Upper lobe of left lung (tissue), 6 donors: ENCODE measurements around the gene SNRNP70. TPM values are rescaled to one million over a fixed set of nuclear protein-coding genes. Genes with fewer than 3 reads are reported as not detected.
"Not testable (repeated sequence)": the region's sequence is repeated elsewhere in the genome, so short reads cannot be mapped to it uniquely, and the experiment has no call there.

Source experiments
- ATAC-seq, 2 donors: fragments of 200-7000 bp; cut with Tn5 transposase; one replicate each; pipeline ENCODE4 v1.9.1; 2022; ENCODE audit warnings: mild to moderate bottlenecking in 2 of 2, moderate library complexity in 2 of 2; ENCODE audit not compliant: low FRiP score in 2 of 2
- DNase-seq, 2 donors: peaks; one replicate each; pipeline ENCODE4 v3.0.0-alpha.2; 2019 to 2020
- H3K27ac ChIP-seq, 4 donors: fragments of 200-600 bp; sonication (generic); one replicate each; pipeline ENCODE4 v1.5.1; 2016 to 2019
- H3K27me3 ChIP-seq, 4 donors: fragments of 200-600 bp; sonication (generic); one replicate each; pipeline ENCODE4 v1.5.1; 2017 to 2019
- H3K36me3 ChIP-seq, 4 donors: fragments of 200-600 bp; sonication (generic); one replicate each; pipeline ENCODE4 v1.5.1; 2016 to 2019
- H3K4me1 ChIP-seq, 4 donors: fragments of 200-600 bp; sonication (generic); one replicate each; pipeline ENCODE4 v1.5.1; 2018 to 2019
- H3K4me3 ChIP-seq, 4 donors: fragments of 200-600 bp; sonication (generic); one replicate each; pipeline ENCODE4 v1.5.1; 2017 to 2019; ENCODE audit warnings: mild to moderate bottlenecking in 2 of 4, moderate library complexity in 1 of 4
- H3K9me3 ChIP-seq, 4 donors: fragments of 200-600 bp; sonication (generic); one replicate each; pipeline ENCODE4 v1.5.1; 2018 to 2019
- EP300 ChIP-seq, 4 donors: sonication (generic); formaldehyde crosslinking; IDR thresholded peaks; one replicate each; pipeline ENCODE4 v1.5.1; 2017; ENCODE audit warnings: antibody characterized with exemption in 4 of 4, control low read depth in 2 of 4
- POLR2A ChIP-seq, 4 donors: fragments of 450-650 bp; IDR thresholded peaks; one replicate each; pipeline ENCODE4 v1.5.1; 2016 to 2017; ENCODE audit warnings: antibody characterized with exemption in 4 of 4, mild to moderate bottlenecking in 2 of 4
- POLR2AphosphoS5 ChIP-seq, 2 donors: sonication (generic); formaldehyde crosslinking; IDR thresholded peaks; one replicate each; pipeline ENCODE4 v1.5.1; 2017; ENCODE audit warnings: antibody characterized with exemption in 2 of 2
- WGBS, 2 donors: methylation state at CpG; one replicate each; pipeline ENCODE4 v1.1.5; 2017 to 2018; 5-methylcytosine and 5-hydroxymethylcytosine counted together
- total RNA-seq, 6 donors: library from RNA; depleted of rRNA in 4 of 6; stranded (reverse); fragments of >200 nt in 4 of 6; gene quantifications; one replicate each; pipeline versions ENCODE4 v1.1.0 to v1.2.1, GENCODE V29; 2016 to 2021
- TF ChIP-seq, protein P1 (sequence below), 6 experiments: fragments of 450-650 bp in 4 of 6; fragments of 200-600 bp in 2 of 6; sonication (generic) in 2 of 6; IDR thresholded peaks; one replicate each; pipeline ENCODE4 v1.5.1; 2016 to 2019; ENCODE audit warnings: antibody characterized with exemption in 6 of 6
- donor health status: DM: no; HTN: no; CAD: no; lungs with moderate emphysema.
- donor health status: DM: no; HTN: yes; CAD: no; lungs with severe emphysema.

Gene SNRNP70
- total RNA-seq, 6 donors from 2014 or later: 147 to 1,500 (median 176) TPM

DNA sequence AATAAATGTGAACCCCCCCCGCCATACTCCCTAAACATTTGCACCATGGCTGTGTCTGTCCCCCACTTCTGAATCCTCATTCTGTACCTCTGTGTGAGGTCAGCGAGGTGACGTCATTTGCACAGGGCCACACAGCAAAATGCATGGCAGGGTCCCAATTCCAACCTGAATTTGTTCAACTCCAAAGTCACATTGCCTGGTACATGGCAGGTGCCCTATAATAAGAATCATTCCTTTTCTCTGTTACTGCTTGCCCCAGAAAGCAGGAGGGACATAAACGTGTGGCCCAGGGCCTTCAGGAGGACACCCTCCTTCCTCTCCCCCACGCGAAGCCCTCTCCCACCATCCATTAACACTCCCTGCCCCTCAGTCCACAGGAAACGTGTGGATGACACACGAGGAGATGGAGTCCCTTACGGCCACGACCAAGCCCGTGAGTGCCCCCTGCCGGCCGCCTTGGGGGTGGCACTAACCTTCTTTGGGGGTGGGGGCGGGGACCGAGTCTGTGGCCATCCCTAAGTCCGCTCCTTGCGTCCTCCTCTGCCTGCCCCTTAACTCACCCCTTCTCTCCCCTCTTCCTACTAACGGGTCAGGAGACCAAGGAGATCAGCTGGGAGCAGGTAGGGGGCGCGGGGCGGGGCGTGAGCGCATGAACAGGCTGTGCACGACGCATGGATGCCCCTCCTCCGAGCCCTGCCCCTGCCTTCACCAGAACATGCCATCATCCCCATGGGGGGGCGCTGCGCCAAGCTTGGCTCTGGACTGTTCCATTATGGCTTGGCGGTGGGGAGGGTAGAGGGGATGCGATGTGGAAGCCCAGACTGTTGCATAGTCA, 60.5 kb downstream of the SNRNP70 start:
- WGBS, 2 donors: 10 to 13% methylated on average over 17 to 27 of the region's 30 CpGs
- H3K27ac ChIP-seq: no peak overlapping the region
- no peaks in the 10 kb centered on the region for H3K9me3 ChIP-seq
- TF ChIP-seq POLR2AphosphoS5 (IDR thresholded peaks at IDR 0.05): no peak
- TF ChIP-seq, protein P1, sequence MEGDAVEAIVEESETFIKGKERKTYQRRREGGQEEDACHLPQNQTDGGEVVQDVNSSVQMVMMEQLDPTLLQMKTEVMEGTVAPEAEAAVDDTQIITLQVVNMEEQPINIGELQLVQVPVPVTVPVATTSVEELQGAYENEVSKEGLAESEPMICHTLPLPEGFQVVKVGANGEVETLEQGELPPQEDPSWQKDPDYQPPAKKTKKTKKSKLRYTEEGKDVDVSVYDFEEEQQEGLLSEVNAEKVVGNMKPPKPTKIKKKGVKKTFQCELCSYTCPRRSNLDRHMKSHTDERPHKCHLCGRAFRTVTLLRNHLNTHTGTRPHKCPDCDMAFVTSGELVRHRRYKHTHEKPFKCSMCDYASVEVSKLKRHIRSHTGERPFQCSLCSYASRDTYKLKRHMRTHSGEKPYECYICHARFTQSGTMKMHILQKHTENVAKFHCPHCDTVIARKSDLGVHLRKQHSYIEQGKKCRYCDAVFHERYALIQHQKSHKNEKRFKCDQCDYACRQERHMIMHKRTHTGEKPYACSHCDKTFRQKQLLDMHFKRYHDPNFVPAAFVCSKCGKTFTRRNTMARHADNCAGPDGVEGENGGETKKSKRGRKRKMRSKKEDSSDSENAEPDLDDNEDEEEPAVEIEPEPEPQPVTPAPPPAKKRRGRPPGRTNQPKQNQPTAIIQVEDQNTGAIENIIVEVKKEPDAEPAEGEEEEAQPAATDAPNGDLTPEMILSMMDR (IDR thresholded peaks at IDR 0.05): peak; percentile 78 to 88 (median 84)
- H3K4me1 ChIP-seq: peaks cover 35 to 54% (median 43%) of the 10 kb centered on the region in 4 donors
- ATAC-seq: peak; percentile 45 to 63
- no peaks in the 10 kb centered on the region for H3K36me3 ChIP-seq
- H3K27me3 ChIP-seq: no peaks in the 10 kb centered on the region
- DNase-seq: peak; percentile 77 to 96
- H3K4me3 ChIP-seq: peak overlapping the region in 2 of 4 donors; percentile 6 to 28

DNA sequence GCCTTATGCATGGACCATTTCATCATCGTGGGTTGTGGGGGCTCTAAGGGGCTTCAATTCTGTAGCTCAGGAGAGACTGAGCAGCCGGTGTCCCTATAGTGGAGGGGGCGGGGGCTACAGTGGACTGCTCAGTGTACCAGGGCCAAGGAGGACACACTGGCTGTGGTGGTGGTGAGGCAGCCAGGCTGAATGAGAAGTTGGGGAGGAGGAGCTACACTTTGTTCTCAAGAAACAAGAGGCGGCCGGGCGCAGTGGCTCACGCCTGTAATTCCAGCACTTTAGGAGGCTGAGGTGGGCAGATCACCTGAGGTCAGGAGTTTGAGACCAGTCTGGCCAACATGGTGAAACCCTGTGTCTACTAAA, 61.1 kb downstream of the SNRNP70 start:
- not testable (repeated sequence) for H3K27ac ChIP-seq, DNase-seq, ATAC-seq, H3K27me3 ChIP-seq, H3K4me3 ChIP-seq, H3K36me3 ChIP-seq, H3K9me3 ChIP-seq
- 56 to 63% methylated on average over 7 of the region's 7 CpGs for WGBS, 2 donors
- peaks cover 41 to 60% (median 49%) of the 10 kb centered on the region in 4 donors for H3K4me1 ChIP-seq

DNA sequence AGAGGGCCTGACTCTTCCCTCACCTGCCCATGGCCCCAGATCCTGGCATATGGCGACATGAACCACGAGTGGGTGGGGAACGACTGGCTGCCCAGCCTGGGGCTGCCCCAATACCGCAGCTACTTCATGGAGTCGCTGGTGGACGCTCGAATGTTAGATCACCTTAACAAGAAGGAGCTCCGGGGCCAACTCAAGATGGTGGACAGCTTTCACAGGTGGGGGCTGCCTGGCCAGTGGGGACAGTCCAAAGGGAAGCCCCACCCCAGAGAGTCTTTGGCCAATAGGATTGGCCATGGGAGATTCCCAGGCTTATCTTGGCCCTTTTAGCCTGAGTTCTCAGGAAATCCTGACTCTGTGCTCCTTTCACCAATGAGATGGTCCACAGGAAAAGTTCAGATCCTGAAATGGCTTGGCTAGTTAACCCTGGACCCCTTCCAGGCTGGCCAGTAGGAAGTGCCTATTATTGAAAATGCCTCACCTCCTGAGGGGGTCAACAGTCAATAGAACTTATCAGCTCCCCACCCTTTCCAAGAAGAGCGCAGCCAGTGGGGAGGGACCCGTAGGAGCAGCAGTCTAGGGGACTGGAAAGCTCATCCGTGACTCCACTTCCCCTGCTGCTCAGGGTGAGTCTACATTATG, 62.9 kb downstream of the SNRNP70 start:
- Histone ChIP-seq H3K27ac (peak overlapping the region; percentile 64 to 88 (median 74)), H3K4me1 (peaks cover 37 to 56% (median 45%) of the 10 kb centered on the region in 4 donors), H3K27me3 (no peaks in the 10 kb centered on the region), H3K36me3 (no peaks in the 10 kb centered on the region), H3K4me3 (peak overlapping the region; percentile 8 to 67 (median 64)), H3K9me3 (no peaks in the 10 kb centered on the region)
- TF ChIP-seq POLR2AphosphoS5 (IDR thresholded peaks at IDR 0.05) (no peak), POLR2A (IDR thresholded peaks at IDR 0.05) (no peak), EP300 (IDR thresholded peaks at IDR 0.05) (no peak)
- TF ChIP-seq, protein P1 (IDR thresholded peaks at IDR 0.05): no peak
- DNase-seq: no peak
- ATAC-seq: no peak
- 57 to 67% methylated on average over 1 to 10 of the region's 11 CpGs for WGBS, 2 donors

DNA sequence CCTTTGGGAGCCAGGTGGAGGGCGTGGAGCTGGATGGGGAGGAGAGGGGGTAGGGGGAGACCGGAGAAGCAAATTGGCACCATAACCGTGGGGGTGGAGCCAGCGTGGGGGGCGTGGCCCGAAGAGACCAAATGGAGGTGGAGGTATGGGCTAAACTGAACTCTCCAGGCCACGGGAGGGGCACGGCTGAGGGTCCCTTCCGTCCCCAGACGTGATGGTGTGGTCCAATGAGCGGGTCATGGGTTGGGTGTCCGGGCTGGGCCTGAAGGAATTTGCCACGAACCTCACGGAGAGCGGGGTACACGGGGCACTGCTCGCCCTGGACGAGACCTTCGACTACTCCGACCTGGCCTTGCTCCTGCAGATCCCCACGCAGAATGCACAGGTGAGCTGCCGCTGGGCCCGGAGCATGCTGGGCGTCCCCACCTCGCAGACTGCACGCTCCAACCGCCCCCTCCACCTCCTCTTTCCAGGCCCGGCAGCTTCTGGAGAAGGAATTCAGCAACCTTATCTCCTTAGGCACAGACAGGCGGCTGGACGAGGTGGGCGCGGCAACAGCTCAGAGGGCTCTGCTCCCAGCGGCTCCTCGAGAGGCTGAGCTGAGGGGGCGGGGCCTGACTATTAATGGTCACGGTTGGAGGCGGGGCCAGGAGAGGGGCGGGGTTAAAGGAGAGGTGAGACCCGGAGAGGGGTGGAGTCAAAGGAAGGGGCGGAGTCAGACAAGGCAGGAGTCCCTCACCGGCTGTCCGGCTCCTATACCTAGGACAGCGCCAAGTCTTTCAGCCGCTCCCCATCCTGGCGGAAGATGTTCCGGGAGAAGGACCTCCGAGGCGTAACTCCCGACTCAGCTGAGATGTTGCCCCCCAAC, 63.8 kb downstream of the SNRNP70 start:
- WGBS, 2 donors: 1 to 2% methylated on average over 31 to 47 of the region's 49 CpGs
- H3K4me3 ChIP-seq: peak overlapping the region; percentile 36 to 67 (median 64)
- H3K27me3 ChIP-seq: no peaks in the 10 kb centered on the region
- TF ChIP-seq POLR2A (IDR thresholded peaks at IDR 0.05) (peak in 2 of 4 donors; percentile 39 to 59), POLR2AphosphoS5 (IDR thresholded peaks at IDR 0.05) (no peak)
- DNase-seq (peak; percentile 91 to 98), ATAC-seq (peak; percentile 88 to 94)
- H3K27ac ChIP-seq: peak overlapping the region; percentile 64 to 88 (median 74)
- peaks cover 37 to 54% (median 44%) of the 10 kb centered on the region in 4 donors for H3K4me1 ChIP-seq
- H3K36me3 ChIP-seq: no peaks in the 10 kb centered on the region
- no peaks in the 10 kb centered on the region for H3K9me3 ChIP-seq

DNA sequence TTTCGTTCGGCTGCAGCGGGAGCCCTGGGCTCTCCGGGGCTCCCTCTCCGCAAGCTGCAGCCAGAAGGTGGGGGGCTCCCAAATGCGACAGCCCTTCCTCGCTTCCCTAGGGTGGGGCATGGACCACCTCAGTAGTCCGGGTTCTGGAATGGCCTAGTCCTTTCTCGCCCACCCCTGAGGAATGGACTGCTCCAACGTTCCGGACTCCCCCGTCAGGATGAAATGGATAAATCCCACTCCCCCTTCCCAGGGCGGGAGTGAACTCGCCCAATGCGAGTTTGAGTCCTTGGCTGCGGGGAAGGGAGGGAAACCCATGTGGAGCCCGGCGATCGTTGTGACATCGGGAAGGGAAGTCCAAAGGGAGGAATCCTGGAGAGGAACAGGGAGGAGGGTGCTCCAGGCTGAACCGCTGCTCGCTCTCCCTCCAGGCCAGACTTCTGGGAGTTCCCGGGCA, 64.4 kb downstream of the SNRNP70 start:
- TF ChIP-seq, protein P1 (IDR thresholded peaks at IDR 0.05): peak in 1 of 6 experiments; percentile 20
- TF ChIP-seq POLR2A (IDR thresholded peaks at IDR 0.05) (no peak), POLR2AphosphoS5 (IDR thresholded peaks at IDR 0.05) (peak in 1 of 2 donors; percentile 44)
- H3K27me3 ChIP-seq: no peaks in the 10 kb centered on the region

More for the DNA sequence above, 64.4 kb downstream of the SNRNP70 start:
- H3K9me3 ChIP-seq: no peaks in the 10 kb centered on the region
- peak in 1 of 2 donors; percentile 44 for DNase-seq
- 2 to 5% methylated on average over 4 to 17 of the region's 23 CpGs for WGBS, 2 donors
- H3K36me3 ChIP-seq: no peaks in the 10 kb centered on the region
- ATAC-seq: peak; percentile 75 to 77
- peaks cover 37 to 54% (median 44%) of the 10 kb centered on the region in 4 donors for H3K4me1 ChIP-seq
- peak overlapping the region; percentile 36 to 67 (median 64) for H3K4me3 ChIP-seq
- peak overlapping the region; percentile 64 to 88 (median 74) for H3K27ac ChIP-seq
